WERI-Rb-1 (cell line): ENCODE measurements around the gene CENPP.

Experiments used
- DNase-seq: peaks from one replicate; pipeline ENCODE4 v3.0.0-alpha.2; 2020
- H3K27ac ChIP-seq: fragments of 250-450 bp; sonication (Bioruptor Pico); 2 replicates; pipeline ENCODE4 v1.5.1; 2020; ENCODE audit warnings: mild to moderate bottlenecking, moderate library complexity
- H3K27me3 ChIP-seq: fragments of 250-450 bp; sonication (Bioruptor Pico); 2 replicates; pipeline ENCODE4 v1.5.1; 2021; ENCODE audit warnings: mild to moderate bottlenecking, low read depth, moderate library complexity; ENCODE audit not compliant: insufficient read depth, severe bottlenecking
- H3K36me3 ChIP-seq: fragments of 250-450 bp; sonication (Bioruptor Pico); 2 replicates; pipeline ENCODE4 v1.5.1; 2020; ENCODE audit warnings: mild to moderate bottlenecking, moderate library complexity
- H3K4me3 ChIP-seq: 2 replicates; pipeline ENCODE4 v1.5.1; 2011; ENCODE audit warnings: low read depth, mild to moderate bottlenecking, control low read depth, low read length
- H3K9me3 ChIP-seq: fragments of 250-450 bp; sonication (Bioruptor Pico); 2 replicates; pipeline ENCODE4 v1.5.1; 2021; ENCODE audit warnings: mild to moderate bottlenecking, moderate library complexity; ENCODE audit not compliant: severe bottlenecking
- TF ChIP-seq, protein P1 (sequence below): IDR thresholded peaks from 2 replicates; pipeline ENCODE4 v1.5.1; 2011; ENCODE audit warnings: low read depth, mild to moderate bottlenecking, control low read depth, inconsistent platforms, low read length

Gene CENPP

DNA sequence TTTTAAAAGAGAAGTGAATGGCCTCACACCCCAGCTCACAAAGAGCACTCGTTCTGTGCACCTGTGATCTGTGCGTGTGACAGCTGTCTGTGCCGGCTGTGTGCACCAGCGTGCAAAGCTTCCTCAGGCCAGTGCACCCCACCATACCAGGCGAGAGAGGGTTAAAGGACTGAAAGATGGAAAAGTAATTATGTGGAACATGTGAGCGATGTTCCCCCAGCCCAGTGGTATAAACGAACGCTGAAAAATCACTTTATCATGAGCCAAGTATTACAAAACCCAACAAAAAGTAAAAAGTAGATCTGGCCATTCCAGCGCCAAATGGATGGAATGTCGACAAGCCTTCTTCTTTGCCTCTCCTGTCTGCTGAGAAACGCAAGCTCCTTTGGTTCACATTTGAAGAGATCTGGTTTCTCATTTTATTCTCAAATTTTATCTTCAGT lies 290.5 kb downstream of the CENPP start:
- H3K4me3 ChIP-seq = no peak overlapping the region
- no peaks in the 10 kb centered on the region for H3K9me3 ChIP-seq
- H3K36me3 ChIP-seq = peaks cover 41% of the 10 kb centered on the region
- TF ChIP-seq, protein P1, sequence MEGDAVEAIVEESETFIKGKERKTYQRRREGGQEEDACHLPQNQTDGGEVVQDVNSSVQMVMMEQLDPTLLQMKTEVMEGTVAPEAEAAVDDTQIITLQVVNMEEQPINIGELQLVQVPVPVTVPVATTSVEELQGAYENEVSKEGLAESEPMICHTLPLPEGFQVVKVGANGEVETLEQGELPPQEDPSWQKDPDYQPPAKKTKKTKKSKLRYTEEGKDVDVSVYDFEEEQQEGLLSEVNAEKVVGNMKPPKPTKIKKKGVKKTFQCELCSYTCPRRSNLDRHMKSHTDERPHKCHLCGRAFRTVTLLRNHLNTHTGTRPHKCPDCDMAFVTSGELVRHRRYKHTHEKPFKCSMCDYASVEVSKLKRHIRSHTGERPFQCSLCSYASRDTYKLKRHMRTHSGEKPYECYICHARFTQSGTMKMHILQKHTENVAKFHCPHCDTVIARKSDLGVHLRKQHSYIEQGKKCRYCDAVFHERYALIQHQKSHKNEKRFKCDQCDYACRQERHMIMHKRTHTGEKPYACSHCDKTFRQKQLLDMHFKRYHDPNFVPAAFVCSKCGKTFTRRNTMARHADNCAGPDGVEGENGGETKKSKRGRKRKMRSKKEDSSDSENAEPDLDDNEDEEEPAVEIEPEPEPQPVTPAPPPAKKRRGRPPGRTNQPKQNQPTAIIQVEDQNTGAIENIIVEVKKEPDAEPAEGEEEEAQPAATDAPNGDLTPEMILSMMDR = no peak
- H3K27ac ChIP-seq = no peak overlapping the region
- DNase-seq = no peak
- H3K27me3 ChIP-seq = no peaks in the 10 kb centered on the region

DNA sequence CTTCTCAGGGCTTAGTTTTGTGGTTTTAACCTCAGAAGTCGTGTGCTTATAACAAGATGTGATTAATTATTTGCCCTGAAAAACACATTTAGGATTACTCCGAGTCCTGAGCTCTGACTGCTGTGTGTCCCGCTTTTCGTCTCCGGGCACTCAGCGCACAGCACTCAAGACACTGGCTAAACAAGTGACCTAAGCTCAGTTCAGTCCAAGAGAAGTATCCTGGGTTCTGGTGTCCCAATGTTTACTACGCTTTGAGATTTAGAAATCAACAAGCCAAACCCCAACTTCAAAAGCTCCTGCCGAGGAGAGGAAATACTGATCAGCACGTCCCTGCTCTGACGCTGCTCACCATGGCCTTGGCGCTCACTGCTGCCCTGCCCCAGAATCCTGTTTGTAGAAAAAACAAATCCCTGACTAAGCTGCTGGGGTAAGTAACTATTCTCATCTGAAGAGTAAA lies 290.9 kb downstream of the CENPP start:
- TF ChIP-seq, protein P1 = no peak
- Histone ChIP-seq H3K27me3 (no peaks in the 10 kb centered on the region), H3K4me3 (no peak overlapping the region), H3K36me3 (peaks cover 38% of the 10 kb centered on the region), H3K9me3 (no peaks in the 10 kb centered on the region), H3K27ac (no peak overlapping the region)
- DNase-seq = no peak

DNA sequence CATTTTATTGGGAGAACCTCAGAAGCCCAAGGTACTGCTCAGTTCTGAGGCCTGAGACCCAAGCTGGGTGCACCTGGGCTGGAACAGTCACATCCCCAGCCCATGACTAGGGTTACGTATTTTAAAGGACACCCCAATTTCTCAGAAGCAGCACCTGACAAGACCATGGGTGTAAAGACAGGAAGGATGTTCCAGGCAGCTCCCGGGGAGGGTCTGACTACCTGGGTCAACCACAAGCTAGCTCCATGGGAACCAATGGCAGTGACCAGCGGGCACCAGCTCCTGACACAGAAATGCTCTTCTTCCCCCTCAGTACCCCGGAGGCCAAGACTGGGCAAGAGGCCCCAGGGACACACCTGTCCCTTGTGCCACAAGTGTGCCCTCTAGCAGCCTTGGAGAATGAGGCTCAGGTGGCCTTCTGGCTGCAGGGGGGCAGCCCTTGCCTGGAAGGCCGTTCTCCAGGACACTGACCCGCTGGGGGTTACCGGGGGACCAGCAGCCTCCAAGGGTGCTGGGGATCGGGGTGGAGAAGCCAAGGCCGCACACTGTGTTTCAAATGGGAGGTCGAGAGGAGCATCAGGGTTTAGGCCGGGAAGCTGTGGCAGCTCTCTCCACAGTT lies 291.6 kb downstream of the CENPP start:
- TF ChIP-seq, protein P1 = no peak
- no peaks in the 10 kb centered on the region for H3K27me3 ChIP-seq
- H3K4me3 ChIP-seq = no peak overlapping the region
- no peak for DNase-seq
- H3K9me3 ChIP-seq = no peaks in the 10 kb centered on the region
- H3K27ac ChIP-seq = no peak overlapping the region
- H3K36me3 ChIP-seq = peaks cover 32% of the 10 kb centered on the region

DNA sequence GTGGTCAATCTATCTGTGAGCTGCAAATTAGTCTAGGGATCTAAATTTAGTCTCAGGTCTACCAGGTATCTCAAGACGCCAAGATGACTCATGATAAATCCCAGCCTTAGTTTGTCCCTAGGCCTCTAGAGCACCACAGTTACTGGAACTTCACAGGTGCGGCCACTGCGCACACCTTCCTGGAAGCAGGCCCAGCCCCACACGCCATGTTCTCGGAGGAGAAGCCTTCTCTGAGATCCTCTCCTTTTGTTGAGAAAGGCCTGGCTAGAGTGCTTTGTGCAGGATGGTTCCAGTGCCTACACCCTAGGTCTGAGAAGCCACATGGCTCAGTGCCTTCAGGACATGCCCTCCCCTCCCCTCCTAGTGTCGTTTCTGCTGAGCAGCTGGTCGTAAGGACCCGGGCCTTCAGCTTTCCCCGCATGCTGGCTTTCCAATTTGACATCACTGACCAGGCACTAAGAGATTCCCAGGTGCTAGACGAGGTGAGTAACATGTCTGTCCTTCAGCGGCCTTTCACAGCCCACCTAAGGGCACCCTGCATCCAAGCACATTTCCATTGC lies 292.3 kb downstream of the CENPP start:
- no peak overlapping the region for H3K27ac ChIP-seq

DNA sequence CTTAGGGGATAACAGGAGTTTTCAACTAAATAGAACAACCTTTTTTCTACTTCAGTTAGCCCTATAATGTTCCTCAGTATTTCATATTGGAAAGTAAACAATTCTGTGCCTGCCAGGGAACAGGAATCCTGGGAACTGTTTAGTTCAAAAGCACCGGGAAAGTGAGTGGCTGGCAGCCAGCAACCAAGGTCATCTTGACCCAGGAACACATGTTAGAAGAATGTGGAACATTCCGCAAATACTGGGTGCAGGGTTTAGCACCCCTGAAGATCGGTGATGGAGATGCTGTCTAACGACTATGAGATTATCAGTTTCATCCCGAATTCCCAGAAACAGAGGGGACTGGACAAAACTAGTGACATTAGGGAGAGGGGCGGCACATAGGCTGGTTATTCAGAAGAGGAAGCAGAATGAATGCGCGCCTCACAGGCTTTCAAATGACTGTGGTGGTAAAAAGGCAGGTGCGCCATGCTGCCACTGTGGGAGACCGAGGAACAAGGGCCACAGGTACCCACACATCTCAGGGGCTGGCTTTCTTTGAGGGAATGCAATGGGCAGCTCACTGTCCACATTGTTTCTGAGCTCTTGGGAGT lies 293.0 kb downstream of the CENPP start:
- Histone ChIP-seq H3K4me3 (no peak overlapping the region), H3K27ac (no peak overlapping the region), H3K27me3 (no peaks in the 10 kb centered on the region), H3K9me3 (no peaks in the 10 kb centered on the region), H3K36me3 (peaks cover 18% of the 10 kb centered on the region)
- no peak for DNase-seq
- TF ChIP-seq, protein P1 = no peak

More for the DNA sequence above, 292.3 kb downstream of the CENPP start:
- Histone ChIP-seq H3K27me3 (no peaks in the 10 kb centered on the region), H3K9me3 (no peaks in the 10 kb centered on the region), H3K36me3 (peaks cover 24% of the 10 kb centered on the region), H3K4me3 (no peak overlapping the region)
- TF ChIP-seq, protein P1 = no peak
- no peak for DNase-seq
